Type B pancreatic cell (in vitro differentiated cells): ENCODE data around the gene ANO8. TPM values are rescaled to one million over a fixed set of nuclear protein-coding genes. Genes with fewer than 3 reads are reported as not detected.

Source experiments
- DNase-seq: peaks from one replicate; pipeline ENCODE4 v3.0.0; 2021; ENCODE audit warnings: mixed read lengths; ENCODE audit not compliant: unreplicated experiment; ENCODE audit errors: extremely low spot score
- H3K27ac Mint-ChIP-seq: 2 replicates; pipeline ENCODE4 v1.8.0; 2021; ENCODE audit warnings: mild to moderate bottlenecking, mixed read lengths
- H3K27me3 Mint-ChIP-seq: 2 replicates; pipeline ENCODE4 v1.8.0; 2021; ENCODE audit warnings: mixed read lengths
- H3K36me3 Mint-ChIP-seq: 2 replicates; pipeline ENCODE4 v1.8.0; 2021; ENCODE audit warnings: mixed read lengths
- H3K4me1 Mint-ChIP-seq: one replicate; pipeline ENCODE4 v1.8.0; 2021; ENCODE audit warnings: mixed read lengths; ENCODE audit not compliant: unreplicated experiment
- H3K4me3 Mint-ChIP-seq: 2 replicates; pipeline ENCODE4 v1.8.0; 2021; ENCODE audit warnings: mild to moderate bottlenecking, mixed read lengths
- H3K9me3 Mint-ChIP-seq: 2 replicates; pipeline ENCODE4 v1.8.0; 2021; ENCODE audit warnings: mixed read lengths
- CTCF ChIP-seq: fragments of 200-600 bp; sonication (generic); conservative IDR thresholded peaks from 2 replicates; pipeline ENCODE4 v1.5.0; 2021; ENCODE audit warnings: antibody characterized with exemption, mild to moderate bottlenecking
- total RNA-seq: library from RNA; stranded (reverse); gene quantifications from 2 replicates; pipeline ENCODE4 v1.2.1, GENCODE V29; 2021; ENCODE audit warnings: low replicate concordance

Gene ANO8
- total RNA-seq, 1 donor from 2014 or later: 38.4 TPM

DNA sequence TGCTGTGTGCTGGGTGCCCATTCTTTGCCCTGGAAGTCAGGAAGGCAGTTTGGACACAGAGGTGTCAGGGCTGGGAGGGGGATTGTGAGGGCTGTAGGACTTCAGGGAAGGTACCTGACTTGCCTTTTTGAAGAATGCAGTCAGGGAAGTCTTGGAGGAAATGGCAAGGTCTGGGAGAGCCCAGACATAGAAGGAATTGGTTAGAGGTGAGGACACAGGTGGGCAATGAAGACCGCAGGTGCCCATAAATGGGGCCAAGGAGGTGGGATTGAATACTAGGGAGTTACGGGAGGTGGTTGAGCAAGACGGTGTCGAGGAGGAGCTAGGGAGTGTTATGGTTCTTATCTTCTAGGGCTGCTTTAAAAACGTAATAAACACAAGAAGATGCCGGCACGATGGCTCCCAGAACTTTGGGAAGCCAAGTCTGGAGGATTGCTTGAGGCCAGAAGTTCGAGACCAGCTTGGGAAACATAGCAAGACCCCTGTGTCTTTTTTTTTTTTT is 26.7 kb downstream of the ANO8 start:
- Mint-ChIP-seq H3K9me3 (no peaks in the 10 kb centered on the region), H3K27me3 (no peaks in the 10 kb centered on the region), H3K36me3 (peaks cover 7% of the 10 kb centered on the region), H3K4me1 (peaks cover 28% of the 10 kb centered on the region), H3K4me3 (peak overlapping the region; percentile 92), H3K27ac (peak overlapping the region; percentile 95)
- no peak for TF ChIP-seq CTCF
- no peak for DNase-seq

DNA sequence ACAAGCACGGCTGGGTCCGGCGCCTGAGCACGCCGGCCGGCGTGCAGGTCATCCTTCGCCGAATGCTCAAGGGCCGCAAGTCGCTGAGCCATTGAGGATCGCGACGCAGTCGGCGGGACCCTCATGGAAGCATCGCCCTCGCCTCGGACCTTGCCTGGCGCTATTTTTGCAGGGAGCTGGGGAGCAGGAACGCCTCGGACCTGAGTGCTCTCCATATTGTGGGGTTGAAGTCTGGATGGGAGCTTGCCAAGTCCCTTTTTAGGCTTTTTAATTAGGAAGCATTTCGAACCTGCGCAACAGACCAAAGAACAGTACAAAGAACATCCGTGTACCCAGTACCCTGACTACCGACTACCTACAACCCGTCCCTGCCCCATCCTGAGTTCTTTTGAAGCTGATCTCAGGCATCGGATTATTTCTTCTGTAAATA is 28.4 kb downstream of the ANO8 start:
- H3K36me3 Mint-ChIP-seq: peaks cover 4% of the 10 kb centered on the region
- peak; percentile 70 for DNase-seq
- peaks cover 33% of the 10 kb centered on the region for H3K4me1 Mint-ChIP-seq
- no peak for TF ChIP-seq CTCF
- no peaks in the 10 kb centered on the region for H3K27me3 Mint-ChIP-seq
- H3K9me3 Mint-ChIP-seq: no peaks in the 10 kb centered on the region
- peak overlapping the region; percentile 92 for H3K4me3 Mint-ChIP-seq
- peak overlapping the region; percentile 72 for H3K27ac Mint-ChIP-seq

DNA sequence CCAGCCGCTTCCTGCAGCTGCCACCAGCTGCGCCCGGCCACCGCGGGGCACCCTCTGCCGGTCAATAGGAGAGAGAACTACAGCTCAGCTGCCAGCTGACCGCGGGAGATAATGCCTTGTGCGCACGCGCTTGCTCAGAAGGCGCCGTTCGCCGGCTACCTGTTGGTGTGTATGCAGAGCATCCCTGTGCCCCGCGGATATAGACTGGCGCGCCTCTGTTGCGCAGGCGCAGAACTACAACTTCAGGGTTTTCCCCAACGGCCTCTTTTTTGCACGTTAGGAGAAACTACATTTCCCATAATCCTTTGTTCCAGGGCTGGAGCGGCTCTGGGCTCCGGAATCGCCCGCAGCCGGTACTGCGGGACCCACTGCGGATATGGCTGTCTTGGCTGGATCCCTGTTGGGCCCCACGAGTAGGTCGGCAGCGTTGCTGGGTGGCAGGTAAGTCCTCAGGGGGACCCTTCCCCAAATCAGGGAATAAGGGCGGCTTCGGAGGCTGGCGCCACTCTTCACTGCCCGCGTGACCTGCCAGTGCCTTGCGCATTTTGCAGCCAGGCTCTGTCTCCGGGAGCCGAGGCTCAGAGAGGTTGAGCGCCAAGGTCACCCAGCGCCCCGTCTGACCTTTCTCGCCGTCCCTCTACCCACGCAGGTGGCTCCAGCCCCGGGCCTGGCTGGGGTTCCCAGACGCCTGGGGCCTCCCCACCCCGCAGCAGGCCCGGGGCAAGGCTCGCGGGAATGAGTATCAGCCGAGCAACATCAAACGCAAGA is 29.0 kb downstream of the ANO8 start, which contains the start of gene MRPL34:
Gene MRPL34 (plus strand): TSS at position 356 of the 768 bp plus-strand sequence. CDS start 21 bp downstream, at position 377.
- peak; percentile 98 for DNase-seq
- peak within 1 kb of the TSS; percentile 89 for H3K27ac Mint-ChIP-seq
- TF ChIP-seq CTCF: peak; percentile 83
- H3K36me3 Mint-ChIP-seq: peaks cover 4% of the 10 kb centered on the region
- peak within 1 kb of the TSS; percentile 92 for H3K4me3 Mint-ChIP-seq
- H3K9me3 Mint-ChIP-seq: no peaks in the 10 kb centered on the region
- peaks cover 30% of the 10 kb centered on the region for H3K4me1 Mint-ChIP-seq
- H3K27me3 Mint-ChIP-seq: no peaks in the 10 kb centered on the region

GRCh38 chr19:17305216-17305516 is 29.5 kb downstream of the ANO8 start:
- no peak for TF ChIP-seq CTCF
- Mint-ChIP-seq H3K27ac (peak overlapping the region; percentile 89), H3K27me3 (no peaks in the 10 kb centered on the region), H3K36me3 (peaks cover 4% of the 10 kb centered on the region), H3K4me3 (peak overlapping the region; percentile 92), H3K9me3 (no peaks in the 10 kb centered on the region), H3K4me1 (peaks cover 25% of the 10 kb centered on the region)
- DNase-seq: no peak

- no peak for TF ChIP-seq CTCF
- H3K4me3 Mint-ChIP-seq: peak overlapping the region; percentile 92
- H3K27me3 Mint-ChIP-seq: no peaks in the 10 kb centered on the region
- peaks cover 23% of the 10 kb centered on the region for H3K4me1 Mint-ChIP-seq
- no peaks in the 10 kb centered on the region for H3K9me3 Mint-ChIP-seq
- no peak for DNase-seq
- H3K27ac Mint-ChIP-seq: peak overlapping the region; percentile 89
- H3K36me3 Mint-ChIP-seq: peaks cover 4% of the 10 kb centered on the region
These were observed 30.1 kb downstream of the ANO8 start for GRCh38 chr19:17304386-17305215.
